HG03342 (cell line): ENCODE data around the gene ANKRD33B.
"Not testable (repeated sequence)": the region's sequence is repeated elsewhere in the genome, so short reads cannot be mapped to it uniquely, and the experiment has no call there.

Experiments
- ATAC-seq: cut with Tn5 transposase; IDR thresholded peaks from one replicate; pipeline ENCODE4 v1.9.1; 2021; ENCODE audit warnings: mild to moderate bottlenecking, moderate library complexity; ENCODE audit not compliant: unreplicated experiment

The ANKRD33B gene

DNA sequence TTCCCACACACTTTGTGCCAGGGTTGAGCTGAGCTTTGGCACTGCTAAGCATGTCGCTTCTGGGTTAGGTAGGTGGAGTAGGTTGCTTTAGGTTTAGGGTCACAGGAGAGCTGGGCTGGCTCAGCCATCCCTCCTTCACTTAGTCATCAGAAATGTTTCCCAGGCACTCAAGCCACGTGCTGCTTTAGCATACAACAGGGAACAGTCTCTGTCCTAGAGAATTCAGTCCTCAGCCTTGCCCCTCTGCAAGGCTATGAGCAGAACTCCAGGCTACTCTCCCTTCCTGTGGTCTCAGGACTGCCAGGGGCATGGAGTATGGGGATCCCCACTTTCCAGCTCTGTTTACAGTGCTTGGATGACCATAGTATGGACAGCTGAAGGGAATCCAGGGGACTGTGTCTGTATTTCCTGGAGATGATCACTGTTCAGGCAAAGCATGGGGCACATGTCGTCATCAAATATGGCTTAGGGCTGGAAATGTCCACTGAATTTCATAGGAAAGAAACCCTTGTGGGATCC lies 7.5 kb upstream of the ANKRD33B start:
- ATAC-seq: no peak

GRCh38 chr5:10556893-10557746 lies 6.8 kb upstream of the ANKRD33B start:
- ATAC-seq: no peak

DNA sequence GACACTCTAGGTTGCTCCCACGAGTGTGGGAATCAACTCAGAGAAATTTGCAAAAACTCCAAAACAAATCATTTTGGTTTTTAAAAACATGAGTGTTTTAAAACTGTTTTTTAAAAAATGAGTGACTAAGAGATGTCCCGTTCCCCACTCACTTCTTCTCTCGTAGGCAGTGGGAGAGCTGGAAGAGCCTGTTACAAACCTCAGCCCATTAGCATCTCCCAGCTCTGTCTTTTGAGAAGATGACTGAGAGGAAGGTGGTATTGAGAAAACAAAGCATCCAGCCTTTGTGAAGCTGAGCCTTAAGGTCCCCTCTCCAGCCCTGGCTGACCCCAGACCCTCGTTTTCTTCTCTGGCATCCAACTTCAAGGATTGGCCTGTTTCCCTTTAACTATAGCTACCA lies 4.7 kb upstream of the ANKRD33B start:
- ATAC-seq: no peak

DNA sequence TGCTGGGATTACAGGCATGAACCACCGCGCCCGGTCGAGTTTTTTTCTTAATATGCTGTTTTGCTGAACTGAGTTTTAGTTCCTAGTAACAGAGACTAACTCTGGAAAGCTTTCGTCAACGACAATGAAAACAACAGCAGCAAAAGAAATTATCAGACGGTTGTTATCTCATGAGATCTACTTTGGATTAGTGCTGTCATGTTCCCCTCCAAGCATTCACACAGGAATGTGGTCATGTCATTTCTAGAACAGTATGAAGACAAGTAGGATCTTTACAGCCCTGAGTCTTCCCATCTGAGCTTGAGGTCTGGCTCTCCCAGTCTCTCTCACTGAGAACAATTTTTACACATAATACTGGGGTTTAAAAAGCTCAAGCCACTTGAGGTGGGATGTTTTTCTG lies 4.0 kb upstream of the ANKRD33B start:
- ATAC-seq: no peak

GRCh38 chr5:10562201-10563109 lies 1.4 kb upstream of the ANKRD33B start:
- ATAC-seq: peak; percentile 21

- peak; percentile 33 for ATAC-seq
Measured at GRCh38 chr5:10563110-10563944, 543 bp upstream of the ANKRD33B start.

GRCh38 chr5:10564838-10565784 lies 1.2 kb downstream of the ANKRD33B start:
- no peak for ATAC-seq

GRCh38 chr5:10565785-10566542 lies 2.1 kb downstream of the ANKRD33B start:
- no peak for ATAC-seq

DNA sequence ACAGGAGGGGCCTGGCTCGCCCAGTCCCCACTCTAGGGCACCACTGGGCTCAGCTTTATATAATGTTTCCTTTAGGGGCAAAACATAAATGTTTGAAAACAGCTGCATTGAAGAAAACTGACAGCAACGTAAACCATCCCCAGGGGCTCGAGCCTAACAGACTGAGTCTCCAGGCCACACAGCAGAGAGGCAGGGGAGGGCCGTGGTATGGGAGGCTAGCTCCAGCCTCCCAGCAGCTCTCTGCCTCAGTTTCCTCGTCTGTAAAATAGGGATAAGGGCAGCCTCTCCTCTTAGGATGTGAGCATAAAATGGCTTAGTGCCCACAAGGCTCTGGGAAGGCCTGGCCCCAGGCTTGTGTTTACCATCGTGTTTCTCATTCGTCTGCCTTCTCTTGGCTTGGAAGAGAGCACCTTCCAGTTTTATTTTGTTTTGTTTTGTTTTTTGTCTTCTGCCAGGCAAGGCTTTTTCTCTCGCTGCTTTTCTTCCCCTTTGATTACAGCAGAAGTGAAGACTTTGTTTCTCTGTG lies 2.7 kb downstream of the ANKRD33B start:
- ATAC-seq: no peak

DNA sequence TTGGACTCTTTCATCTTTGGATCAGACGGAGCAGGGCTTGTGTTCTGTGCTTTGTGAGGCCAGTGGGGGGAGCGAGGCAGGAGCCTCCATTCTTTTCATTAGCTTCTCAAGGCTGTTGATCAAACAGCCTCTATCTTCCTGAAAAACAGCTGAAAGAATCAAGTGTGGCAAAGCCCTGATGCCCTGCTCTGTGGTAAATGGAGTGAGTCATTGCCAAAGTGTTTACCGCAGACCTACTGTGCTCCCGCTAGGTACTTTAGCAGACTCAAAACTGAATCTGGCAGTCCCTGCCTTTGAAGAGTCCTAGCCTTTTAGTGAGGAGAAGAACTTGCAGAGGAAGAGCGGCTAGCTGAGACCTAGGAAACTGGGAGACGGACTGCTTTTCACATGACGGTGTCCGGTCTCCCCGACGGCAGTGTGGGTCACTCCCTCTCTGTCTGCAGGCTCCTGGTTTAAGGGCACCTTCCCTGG lies 3.3 kb downstream of the ANKRD33B start:
- no peak for ATAC-seq

DNA sequence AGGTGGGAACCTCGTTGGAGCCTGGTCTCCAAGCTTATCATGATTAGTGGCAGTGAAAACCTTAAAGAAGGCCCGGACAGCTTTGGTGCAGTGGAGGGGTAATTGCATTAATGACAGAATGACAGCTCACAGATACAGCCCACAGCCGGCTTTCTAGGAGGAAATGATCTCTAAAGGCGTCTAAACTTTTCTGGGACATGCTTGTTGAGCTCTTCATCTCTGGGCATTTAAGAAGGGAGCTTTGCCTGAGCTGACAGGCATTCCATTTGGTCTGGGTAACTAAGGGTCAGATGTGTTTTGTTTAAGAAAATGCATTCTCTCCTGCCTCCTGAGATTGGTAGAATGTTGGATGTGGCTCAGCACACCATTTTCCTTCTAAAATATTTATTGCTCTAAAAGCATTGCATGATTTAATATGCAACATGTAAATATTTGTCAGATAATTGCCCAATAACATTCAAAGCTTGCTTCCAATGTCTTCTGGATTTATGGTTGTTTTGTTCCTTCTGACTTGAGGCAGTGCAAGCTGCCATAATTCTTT lies 4.0 kb downstream of the ANKRD33B start:
- ATAC-seq: no peak

GRCh38 chr5:10570540-10570939 lies 6.7 kb downstream of the ANKRD33B start:
- ATAC-seq: not testable (repeated sequence)

DNA sequence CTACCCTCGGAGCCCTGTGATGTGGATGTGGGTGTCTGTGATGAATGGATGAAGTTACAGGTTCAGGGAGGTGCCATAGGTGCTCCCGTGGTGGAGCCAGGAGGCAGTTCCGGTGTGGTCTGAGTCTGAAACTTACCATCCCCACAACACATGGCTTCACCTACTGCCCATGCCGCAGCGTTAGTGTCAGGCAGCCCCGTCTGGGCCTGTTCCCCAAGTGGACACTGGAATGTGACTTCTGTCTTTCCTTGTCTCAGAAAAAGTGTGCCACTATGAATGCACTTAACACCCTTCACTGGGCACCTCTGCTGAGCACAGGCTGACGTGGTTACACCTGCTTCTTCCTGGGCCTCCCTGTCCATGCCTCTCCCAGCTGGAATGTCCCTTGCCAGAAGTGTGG lies 8.6 kb downstream of the ANKRD33B start:
- no peak for ATAC-seq

DNA sequence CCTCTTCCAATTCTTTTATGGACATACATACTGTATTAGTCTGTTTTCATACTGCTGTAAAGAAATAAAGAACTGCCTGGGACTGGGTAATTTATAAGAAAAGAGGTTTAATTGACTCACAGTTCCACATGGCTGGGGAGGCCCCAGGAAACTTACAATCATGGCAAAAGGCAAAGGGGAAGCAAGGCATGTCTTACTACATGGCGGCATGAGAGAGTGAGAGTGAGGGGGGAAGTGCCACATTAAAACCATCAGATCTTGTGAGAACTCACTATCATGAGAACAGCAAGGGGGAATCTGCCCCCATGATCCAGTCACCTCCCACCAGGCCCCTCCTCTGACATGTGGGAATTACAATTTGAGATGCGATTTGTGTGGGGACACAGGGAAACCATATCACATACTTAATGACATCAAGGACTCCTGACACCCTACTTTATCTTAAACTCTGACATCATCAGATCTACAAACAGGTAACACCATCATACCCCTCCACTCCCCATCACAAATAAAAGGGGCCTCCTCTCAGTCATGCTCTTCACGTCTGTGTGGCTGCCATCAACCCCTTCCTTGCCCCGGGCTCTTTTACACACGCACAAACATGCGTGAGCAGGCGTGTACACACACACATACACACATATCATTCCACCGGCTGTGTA lies 9.7 kb downstream of the ANKRD33B start:
- no peak for ATAC-seq

DNA sequence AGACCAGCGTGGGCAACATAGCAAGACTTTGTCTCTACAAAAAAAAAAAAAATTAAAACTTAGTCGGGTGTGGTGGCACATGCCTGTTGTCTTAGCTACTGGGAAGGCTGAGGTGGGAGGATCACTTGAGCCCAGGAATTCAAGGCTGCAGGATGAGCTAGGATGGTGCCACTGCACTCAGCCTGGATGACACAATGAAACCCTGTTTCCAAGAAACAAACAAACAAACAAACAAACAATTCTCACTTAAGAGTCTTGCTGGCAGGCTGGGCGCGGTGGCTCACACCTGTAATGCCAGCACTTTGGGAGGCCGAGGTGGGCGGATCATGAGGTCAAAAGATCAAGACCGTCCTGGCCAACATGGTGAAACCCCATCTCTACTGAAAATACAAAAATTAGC lies 11.0 kb downstream of the ANKRD33B start:
- not testable (repeated sequence) for ATAC-seq

GRCh38 chr5:10576121-10576789 lies 12.4 kb downstream of the ANKRD33B start:
- ATAC-seq: no peak

GRCh38 chr5:10576790-10577189 lies 12.9 kb downstream of the ANKRD33B start:
- no peak for ATAC-seq
